ENCODE data around the gene BRSK2. TPM values are rescaled to one million over a fixed set of nuclear protein-coding genes. Genes with fewer than 3 reads are reported as not detected.

Gene BRSK2
- total RNA-seq, 3 donors from 2014 or later (not counting 1 experiment from before 2014, with no cell fraction given): 0.11 to 0.14 TPM; not detected in 1

GRCh38 chr11:1482581-1483444, 93.1 kb downstream of the BRSK2 start:
- Mint-ChIP-seq H3K36me3 (no peaks in the 10 kb centered on the region), H3K4me1 (peaks cover 18 to 49% of the 10 kb centered on the region in 2 donors), H3K4me3 (no peak overlapping the region), H3K27ac (peak overlapping the region in 1 of 2 donors; percentile 86), H3K9me3 (no peaks in the 10 kb centered on the region), H3K27me3 (ENCODE audit: low read depth in 2 of 2) (no peaks in the 10 kb centered on the region)
- Histone ChIP-seq H3K27me3 (ENCODE audit: control insufficient read depth, insufficient read depth, low read length) (no peaks in the 10 kb centered on the region), H3K27ac (ENCODE audit: low read length) (no peak overlapping the region), H3K36me3 (ENCODE audit: control insufficient read depth, insufficient read depth, low read length) (peaks cover 33% of the 10 kb centered on the region), H3K9me3 (ENCODE audit: control insufficient read depth, insufficient read depth, low read length) (no peaks in the 10 kb centered on the region), H3K4me3 (ENCODE audit: low read length) (no peak overlapping the region), H3K4me1 (ENCODE audit: control insufficient read depth, insufficient read depth, low read length) (peaks cover 27% of the 10 kb centered on the region)
- 95% methylated on average over 32 of the region's 32 CpGs for WGBS (ENCODE audit: insufficient coverage)
- intact Hi-C loops (cut with micrococcal nuclease): no loop called here
- no peak for DNase-seq
- no peak for TF ChIP-seq CTCF (IDR thresholded peaks at IDR 0.05)
- no peak for ATAC-seq

DNA sequence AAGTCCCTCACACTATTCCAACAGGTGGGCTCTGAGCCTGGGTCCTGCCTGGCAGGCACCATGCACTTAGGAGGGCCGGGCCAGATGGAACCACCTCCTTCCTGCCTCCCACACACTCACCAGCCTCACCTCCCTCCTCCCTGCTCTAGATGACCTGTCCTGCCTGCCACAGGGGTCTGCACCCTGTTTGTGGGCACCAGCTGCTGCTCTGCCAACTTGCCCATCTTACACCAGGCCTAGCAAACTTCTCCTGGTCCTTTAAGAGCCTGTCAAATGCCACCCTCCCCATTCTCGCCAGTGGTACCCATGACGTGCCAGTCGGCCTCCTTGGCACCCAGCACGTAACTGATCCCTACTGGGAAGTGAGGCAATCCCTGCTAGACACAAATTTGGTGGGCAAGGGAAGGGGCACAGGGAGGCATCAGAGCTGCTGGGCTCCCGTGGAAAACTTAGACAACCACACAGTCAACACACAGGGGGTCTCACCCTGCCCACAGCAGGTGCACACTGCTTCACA, 93.8 kb downstream of the BRSK2 start:
- 81% methylated on average over 6 of the region's 6 CpGs for WGBS (ENCODE audit: insufficient coverage)
- intact Hi-C loops (cut with micrococcal nuclease): no loop called here
- no peak for ATAC-seq
- Mint-ChIP-seq H3K9me3 (no peaks in the 10 kb centered on the region), H3K36me3 (no peaks in the 10 kb centered on the region), H3K4me3 (no peak overlapping the region), H3K27me3 (ENCODE audit: low read depth in 2 of 2) (no peaks in the 10 kb centered on the region), H3K27ac (peak overlapping the region in 1 of 2 donors; percentile 86), H3K4me1 (peaks cover 18 to 56% of the 10 kb centered on the region in 2 donors)
- H3K27me3 ChIP-seq (ENCODE audit: control insufficient read depth, insufficient read depth, low read length): no peaks in the 10 kb centered on the region
- peaks cover 34% of the 10 kb centered on the region for H3K4me1 ChIP-seq (ENCODE audit: control insufficient read depth, insufficient read depth, low read length)
- no peak overlapping the region for H3K27ac ChIP-seq (ENCODE audit: low read length)
- TF ChIP-seq CTCF (IDR thresholded peaks at IDR 0.05): no peak
- DNase-seq: no peak
- H3K36me3 ChIP-seq (ENCODE audit: control insufficient read depth, insufficient read depth, low read length): peaks cover 28% of the 10 kb centered on the region
- H3K9me3 ChIP-seq (ENCODE audit: control insufficient read depth, insufficient read depth, low read length): no peaks in the 10 kb centered on the region
- H3K4me3 ChIP-seq (ENCODE audit: low read length): no peak overlapping the region

GRCh38 chr11:1484061-1484671, 94.4 kb downstream of the BRSK2 start:
- DNase-seq (no peak), ATAC-seq (no peak)
- peaks cover 12 to 57% of the 10 kb centered on the region in 2 donors for H3K4me1 Mint-ChIP-seq
- intact Hi-C loops (cut with micrococcal nuclease): no loop called here
- H3K4me3 ChIP-seq (ENCODE audit: low read length): no peak overlapping the region
- H3K4me1 ChIP-seq (ENCODE audit: control insufficient read depth, insufficient read depth, low read length): peaks cover 40% of the 10 kb centered on the region
- H3K27me3 ChIP-seq (ENCODE audit: control insufficient read depth, insufficient read depth, low read length): no peaks in the 10 kb centered on the region
- no peaks in the 10 kb centered on the region for H3K9me3 Mint-ChIP-seq
- H3K36me3 Mint-ChIP-seq: no peaks in the 10 kb centered on the region
- no peak overlapping the region for H3K27ac ChIP-seq (ENCODE audit: low read length)
- peaks cover 22% of the 10 kb centered on the region for H3K36me3 ChIP-seq (ENCODE audit: control insufficient read depth, insufficient read depth, low read length)
- WGBS (ENCODE audit: insufficient coverage): 95% methylated on average over 17 of the region's 17 CpGs
- TF ChIP-seq CTCF (IDR thresholded peaks at IDR 0.05): no peak
- no peaks in the 10 kb centered on the region for H3K27me3 Mint-ChIP-seq (ENCODE audit: low read depth in 2 of 2)
- H3K27ac Mint-ChIP-seq: peak overlapping the region in 1 of 2 donors; percentile 86
- H3K9me3 ChIP-seq (ENCODE audit: control insufficient read depth, insufficient read depth, low read length): no peaks in the 10 kb centered on the region
- H3K4me3 Mint-ChIP-seq: no peak overlapping the region

Data from natural killer cell (primary cell).